Stimulated activated CD4-positive, alpha-beta T cell treated with anti-CD3 and anti-CD28 coated beads, TNF-alpha, amount 100 ng/mL, for 48 hours (primary cell): ENCODE results near the gene PIEZO2.
"Not testable (repeated sequence)": the region's sequence is repeated elsewhere in the genome, so short reads cannot be mapped to it uniquely, and the experiment has no call there.

Experiments
- DNase-seq, 3 donors: peaks; one replicate each; pipeline ENCODE4 v3.0.0-alpha.2; 2020; ENCODE audit warnings: low read depth in 3 of 3

PIEZO2 gene

GRCh38 chr18:11149441-11150270 lies at the start of gene PIEZO2:
Gene PIEZO2 (minus strand): TSS chr18:11149569. CDS start chr18:11148588, 981 bp downstream.
- DNase-seq: no peak

- DNase-seq: no peak
Measured at GRCh38 chr18:11183637-11184036, 34.3 kb upstream of the PIEZO2 start.

- not testable (repeated sequence) for DNase-seq
Measured at GRCh38 chr18:11181629-11182028, 32.3 kb upstream of the PIEZO2 start.

GRCh38 chr18:11179959-11180519 lies 30.7 kb upstream of the PIEZO2 start:
- no peak for DNase-seq

GRCh38 chr18:11178951-11179549 lies 29.7 kb upstream of the PIEZO2 start:
- no peak for DNase-seq

- no peak for DNase-seq
Measured at GRCh38 chr18:11177382-11177781, 28.0 kb upstream of the PIEZO2 start.

GRCh38 chr18:11176481-11176881 lies 27.1 kb upstream of the PIEZO2 start:
- DNase-seq: no peak

- no peak for DNase-seq
Measured at GRCh38 chr18:11175266-11175979, 26.1 kb upstream of the PIEZO2 start.

GRCh38 chr18:11174179-11174578 lies 24.8 kb upstream of the PIEZO2 start:
- not testable (repeated sequence) for DNase-seq

- no peak for DNase-seq
Measured at GRCh38 chr18:11167778-11168177, 18.4 kb upstream of the PIEZO2 start.

- DNase-seq: no peak
Measured at GRCh38 chr18:11165952-11166351, 16.6 kb upstream of the PIEZO2 start.

- DNase-seq: no peak
Measured at GRCh38 chr18:11165138-11165537, 15.8 kb upstream of the PIEZO2 start.

GRCh38 chr18:11163665-11164064 lies 14.3 kb upstream of the PIEZO2 start:
- DNase-seq: no peak

- no peak for DNase-seq
Measured at GRCh38 chr18:11162889-11163288, 13.5 kb upstream of the PIEZO2 start.

- DNase-seq: no peak
Measured at GRCh38 chr18:11162462-11162861, 13.1 kb upstream of the PIEZO2 start.

- no peak for DNase-seq
Measured at GRCh38 chr18:11160313-11160712, 10.9 kb upstream of the PIEZO2 start.

- DNase-seq: no peak
Measured at GRCh38 chr18:11159844-11160243, 10.5 kb upstream of the PIEZO2 start.

- DNase-seq: no peak
Measured at GRCh38 chr18:11156978-11157377, 7.6 kb upstream of the PIEZO2 start.

- DNase-seq: no peak
Measured at GRCh38 chr18:11155034-11155759, 5.8 kb upstream of the PIEZO2 start.

GRCh38 chr18:11154368-11154989 lies 5.1 kb upstream of the PIEZO2 start:
- DNase-seq: no peak

GRCh38 chr18:11153097-11153496 lies 3.7 kb upstream of the PIEZO2 start:
- DNase-seq: no peak
